GM23248 (cell line): ENCODE results near the gene AGTRAP. TPM values are rescaled to one million over a fixed set of nuclear protein-coding genes. Genes with fewer than 3 reads are reported as not detected.

Source experiments
- DNase-seq: peaks from one replicate; pipeline ENCODE4 v3.0.0-alpha.2; 2015
- H2AFZ ChIP-seq: fragments of 200-600 bp; sonication (generic); 2 replicates; pipeline ENCODE4 v1.6.1; 2016; ENCODE audit warnings: antibody characterized with exemption
- H3F3A ChIP-seq: fragments of 200-600 bp; sonication (generic); 2 replicates; pipeline ENCODE4 v1.6.1; 2016; ENCODE audit warnings: mild to moderate bottlenecking, antibody characterized with exemption, mixed run types; ENCODE audit not compliant: insufficient read depth
- H3K27ac ChIP-seq: fragments of 200-600 bp; sonication (generic); 2 replicates; pipeline ENCODE4 v1.5.1; 2016; ENCODE audit warnings: mild to moderate bottlenecking
- H3K27me3 ChIP-seq: fragments of 200-600 bp; sonication (generic); replicated peaks from 2 replicates; pipeline ENCODE4 v1.6.1; 2016; ENCODE audit warnings: mild to moderate bottlenecking; ENCODE audit not compliant: insufficient read depth
- H3K36me3 ChIP-seq: fragments of 200-600 bp; sonication (generic); 2 replicates; pipeline ENCODE4 v1.6.1; 2016; ENCODE audit warnings: low read depth, mild to moderate bottlenecking
- H3K4me1 ChIP-seq: fragments of 200-600 bp; sonication (generic); 2 replicates; pipeline ENCODE4 v1.6.1; 2016; ENCODE audit warnings: mild to moderate bottlenecking; ENCODE audit not compliant: insufficient read depth
- H3K4me2 ChIP-seq: fragments of 200-600 bp; sonication (generic); one replicate; pipeline ENCODE4 v1.6.1; 2016; ENCODE audit warnings: mild to moderate bottlenecking; ENCODE audit not compliant: unreplicated experiment
- H3K4me3 ChIP-seq: fragments of 200-600 bp; sonication (generic); 2 replicates; pipeline ENCODE4 v1.5.1; 2016; ENCODE audit warnings: mild to moderate bottlenecking
- H3K79me2 ChIP-seq: fragments of 200-600 bp; sonication (generic); 2 replicates; pipeline ENCODE4 v1.6.1; 2016; ENCODE audit warnings: mild to moderate bottlenecking; ENCODE audit not compliant: insufficient read depth
- H3K9ac ChIP-seq: fragments of 200-600 bp; sonication (generic); 2 replicates; pipeline ENCODE4 v1.6.1; 2016; ENCODE audit warnings: mild to moderate bottlenecking
- H3K9me2 ChIP-seq: fragments of 200-600 bp; sonication (generic); 2 replicates; pipeline ENCODE4 v1.6.1; 2016; ENCODE audit warnings: mixed run types, mild to moderate bottlenecking, moderate library complexity; ENCODE audit not compliant: insufficient read depth
- H3K9me3 ChIP-seq: fragments of 200-600 bp; sonication (generic); one replicate; pipeline ENCODE4 v1.6.1; 2017; ENCODE audit warnings: low read depth
- H4K20me1 ChIP-seq: fragments of 200-600 bp; sonication (generic); 2 replicates; pipeline ENCODE4 v1.6.0; 2016; ENCODE audit not compliant: insufficient read depth
- EZH2 ChIP-seq: fragments of 200-600 bp; sonication (generic); IDR thresholded peaks from 2 replicates; pipeline ENCODE4 v1.6.1; 2018; ENCODE audit warnings: antibody characterized with exemption, mild to moderate bottlenecking; ENCODE audit not compliant: insufficient read depth, poor library complexity, severe bottlenecking
- EZH2phosphoT487 ChIP-seq: fragments of 200-600 bp; sonication (generic); IDR thresholded peaks from 2 replicates; pipeline ENCODE4 v1.6.1; 2018; ENCODE audit warnings: antibody characterized with exemption, moderate library complexity, mild to moderate bottlenecking, low read depth; ENCODE audit not compliant: insufficient read depth
- WGBS, 2 experiments: methylation state at CpG; one replicate each; pipeline ENCODE4 v1.1.6; 2015 to 2017; ENCODE audit warnings: low lambda C conversion rate in 2 of 2, low coverage in 1 of 2; ENCODE audit errors: missing lambda C conversion rate in 2 of 2; 5-methylcytosine and 5-hydroxymethylcytosine counted together
- in situ Hi-C: fragments of 300-500 bp; cut with MboI; formaldehyde crosslinking; loops from 2 replicates; pipeline ENCODE4 v1.15.0; 2020
- polyA plus RNA-seq: library from polyadenylated mRNA; unstranded; fragments of >200 nt; fragmentation: Nextera tagmentation; extraction: Ambion mirVana; gene quantifications from 2 replicates; pipeline ENCODE4 v1.2.1, GENCODE V29; 2016
- total RNA-seq: library from RNA; depleted of rRNA; stranded (reverse); fragments of >200 nt; shearing (Covaris generic); gene quantifications from 2 replicates; pipeline ENCODE4 v1.2.3, GENCODE V29; 2014; rRNA removed

Gene AGTRAP
- total and polyA plus RNA-seq, 2 experiments from 2014 or later = 113 to 121 TPM

DNA sequence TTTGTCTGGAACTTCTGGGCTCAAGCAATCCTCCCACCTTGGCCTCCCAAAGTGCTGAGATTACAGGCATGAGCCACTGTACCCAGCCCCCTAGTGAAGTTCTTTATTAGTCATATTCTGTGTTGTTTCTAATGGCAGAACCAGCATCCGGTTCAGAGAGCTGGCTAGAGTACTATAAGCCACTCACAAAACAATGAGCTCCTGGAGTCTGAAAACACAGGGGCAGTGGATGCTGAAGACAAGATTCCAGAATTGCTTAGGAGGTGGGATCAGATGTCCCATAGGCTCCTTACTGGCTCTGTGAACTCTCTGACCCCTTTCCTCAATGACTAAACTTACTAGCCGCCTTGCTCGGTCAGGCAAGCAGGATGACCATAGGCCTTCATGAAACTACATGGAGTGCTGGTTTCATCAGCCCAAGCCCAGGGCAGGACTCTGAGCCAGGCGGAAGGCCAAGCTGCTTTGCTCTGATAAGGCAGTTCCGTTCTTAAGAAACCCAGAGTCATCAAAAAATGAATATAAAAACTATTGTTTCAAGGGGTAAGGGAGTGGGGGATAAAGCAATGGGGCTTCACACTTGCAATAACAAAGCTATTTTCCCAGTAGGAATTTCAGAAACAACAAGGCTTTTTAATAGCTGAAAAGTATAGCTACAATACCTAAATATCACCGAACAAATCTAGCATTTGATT, 61.7 kb downstream of the AGTRAP start:
- H4K20me1 ChIP-seq = no peaks in the 10 kb centered on the region
- 86% methylated on average over 6 of the region's 6 CpGs for WGBS, 2 experiments
- H3K27ac ChIP-seq = no peak overlapping the region
- no peak overlapping the region for H2AFZ ChIP-seq
- H3K4me3 ChIP-seq = no peak overlapping the region
- H3K36me3 ChIP-seq = peaks cover 5% of the 10 kb centered on the region; the same call in 1 of the 2 replicates
- H3K9me3 ChIP-seq = no peaks in the 10 kb centered on the region
- no peaks in the 10 kb centered on the region for H3K9me2 ChIP-seq
- DNase-seq = no peak
- no peak overlapping the region for H3K9ac ChIP-seq
- H3K27me3 ChIP-seq = no peaks in the 10 kb centered on the region
- H3K4me1 ChIP-seq = no peaks in the 10 kb centered on the region
- H3K4me2 ChIP-seq = no peak overlapping the region
- TF ChIP-seq EZH2phosphoT487 = no peak
- TF ChIP-seq EZH2 = no peak
- H3K79me2 ChIP-seq = peaks cover 6% of the 10 kb centered on the region; the same call in 1 of the 2 replicates
- peaks cover 7% of the 10 kb centered on the region; the same call in 1 of the 2 replicates for H3F3A ChIP-seq
- in situ Hi-C loops = no loop called here

DNA sequence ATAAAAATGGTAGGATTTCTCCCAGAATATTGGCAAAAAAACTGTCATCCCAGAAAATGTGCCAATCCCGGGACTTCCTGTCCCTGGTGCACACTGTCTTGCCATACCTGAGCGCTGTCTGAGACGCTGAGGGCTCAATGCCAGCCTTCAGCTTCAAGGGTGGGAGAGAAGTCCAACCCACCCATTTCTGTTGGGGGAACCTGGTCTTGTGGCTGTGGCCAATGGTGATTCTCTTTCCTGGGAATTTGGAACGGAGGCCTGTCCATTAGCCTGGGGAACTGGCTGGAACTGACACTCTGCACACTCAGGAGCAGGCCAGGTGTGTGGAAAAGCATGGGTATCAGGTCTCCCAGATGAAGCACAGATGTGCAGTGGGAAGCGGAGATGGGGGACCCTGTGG, 63.2 kb downstream of the AGTRAP start:
- Histone ChIP-seq H3K9me3 (no peaks in the 10 kb centered on the region), H4K20me1 (no peaks in the 10 kb centered on the region), H3K4me1 (peaks cover 6% of the 10 kb centered on the region), H3K4me3 (no peak overlapping the region), H3F3A (peaks cover 14% of the 10 kb centered on the region), H3K27ac (no peak overlapping the region), H3K36me3 (peaks cover 4% of the 10 kb centered on the region; the same call in 1 of the 2 replicates), H3K9ac (no peak overlapping the region), H3K9me2 (no peaks in the 10 kb centered on the region), H3K27me3 (no peaks in the 10 kb centered on the region), H3K79me2 (peaks cover 12% of the 10 kb centered on the region; the same call in 1 of the 2 replicates), H2AFZ (no peak overlapping the region), H3K4me2 (no peak overlapping the region)
- in situ Hi-C loops = no loop called here
- DNase-seq = no peak
- 95 to 97% methylated on average over 5 of the region's 5 CpGs for WGBS, 2 experiments
- TF ChIP-seq EZH2 (no peak), EZH2phosphoT487 (no peak)

DNA sequence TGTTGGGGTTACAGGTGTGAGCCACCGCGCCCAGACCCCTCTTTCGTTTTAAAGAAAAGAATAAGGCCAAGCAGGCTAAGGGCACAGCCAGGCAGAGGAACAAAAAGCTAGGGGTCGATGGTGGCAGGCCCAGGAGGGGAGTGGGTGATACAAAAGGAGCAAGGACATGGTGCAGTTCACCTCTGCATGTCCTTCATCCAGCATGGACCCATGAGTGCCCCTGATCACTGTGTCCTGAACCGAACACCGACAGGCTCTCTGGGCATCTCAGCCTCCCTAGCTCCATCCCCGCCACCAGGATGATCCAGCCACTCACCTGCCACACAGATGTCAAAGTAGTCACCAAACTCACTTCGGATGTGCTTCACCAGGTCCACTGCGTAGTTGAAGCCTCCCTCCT, 64.0 kb downstream of the AGTRAP start:
- H2AFZ ChIP-seq = no peak overlapping the region
- in situ Hi-C loops = no loop called here
- H3K27ac ChIP-seq = no peak overlapping the region
- peaks cover 14% of the 10 kb centered on the region for H3K4me1 ChIP-seq
- H3K27me3 ChIP-seq = no peaks in the 10 kb centered on the region
- H3F3A ChIP-seq = peaks cover 22% of the 10 kb centered on the region
- no peaks in the 10 kb centered on the region for H4K20me1 ChIP-seq
- H3K9me3 ChIP-seq = no peaks in the 10 kb centered on the region
- no peak overlapping the region for H3K4me3 ChIP-seq
- WGBS, 2 experiments = 86 to 91% methylated on average over 9 of the region's 9 CpGs
- no peak overlapping the region for H3K4me2 ChIP-seq
- TF ChIP-seq EZH2phosphoT487 = no peak
- no peak for TF ChIP-seq EZH2
- no peaks in the 10 kb centered on the region for H3K36me3 ChIP-seq
- H3K79me2 ChIP-seq = peaks cover 12% of the 10 kb centered on the region; the same call in 1 of the 2 replicates
- no peaks in the 10 kb centered on the region for H3K9me2 ChIP-seq
- no peak overlapping the region for H3K9ac ChIP-seq
- no peak for DNase-seq

DNA sequence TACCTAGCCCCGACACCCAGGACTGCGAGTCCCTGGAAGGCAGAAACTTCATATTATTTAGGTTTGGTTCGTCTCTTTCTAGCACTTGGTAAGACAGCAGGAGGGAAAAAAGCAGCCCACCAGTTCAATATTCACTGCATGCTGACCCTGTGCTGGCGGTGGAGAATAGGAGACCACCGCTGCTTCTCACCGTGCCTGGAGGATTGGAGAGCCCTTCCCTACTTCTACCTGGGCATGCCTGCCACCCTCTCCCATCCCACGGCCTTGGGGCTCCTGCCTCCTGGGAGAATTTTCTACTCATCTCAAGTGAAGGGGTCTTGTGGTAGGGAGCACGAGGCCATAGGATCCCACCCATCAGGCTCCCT, 64.4 kb downstream of the AGTRAP start:
- WGBS, 2 experiments = 92 to 94% methylated on average over 8 of the region's 8 CpGs
- no peak for TF ChIP-seq EZH2
- no peak for TF ChIP-seq EZH2phosphoT487
- no peak overlapping the region for H3K4me3 ChIP-seq
- H3K4me2 ChIP-seq = no peak overlapping the region
- H2AFZ ChIP-seq = no peak overlapping the region
- H3F3A ChIP-seq = peaks cover 26% of the 10 kb centered on the region
- no peaks in the 10 kb centered on the region for H4K20me1 ChIP-seq
- H3K9ac ChIP-seq = no peak overlapping the region
- DNase-seq = no peak
- in situ Hi-C loops = no loop called here
- no peaks in the 10 kb centered on the region for H3K9me3 ChIP-seq
- H3K27ac ChIP-seq = no peak overlapping the region
- peaks cover 16% of the 10 kb centered on the region for H3K4me1 ChIP-seq
- peaks cover 16% of the 10 kb centered on the region for H3K79me2 ChIP-seq
- H3K36me3 ChIP-seq = no peaks in the 10 kb centered on the region
- no peaks in the 10 kb centered on the region for H3K27me3 ChIP-seq
- H3K9me2 ChIP-seq = no peaks in the 10 kb centered on the region

Other genes with a start within 250 kb of the AGTRAP start
- gene FBXO2, start 81.7 kb upstream of the AGTRAP start, total RNA-seq = 1.1 and 3.7 TPM in 2 replicates
- 0.32 and 0.54 TPM in 2 replicates for gene FBXO2, start 81.7 kb upstream of the AGTRAP start, polyA plus RNA-seq
- 16.6 and 20.6 TPM in 2 replicates for gene FBXO44, start 81.3 kb upstream of the AGTRAP start, total RNA-seq
- gene FBXO44, start 81.3 kb upstream of the AGTRAP start, polyA plus RNA-seq = 17.8 and 19.4 TPM in 2 replicates
- 9.4 and 10.9 TPM in 2 replicates for gene FBXO6, start 71.9 kb upstream of the AGTRAP start, total RNA-seq
- 11.8 TPM in 2 replicates for gene FBXO6, start 71.9 kb upstream of the AGTRAP start, polyA plus RNA-seq
- gene MAD2L2, start 55.0 kb upstream of the AGTRAP start, total RNA-seq = 54.5 and 61.2 TPM in 2 replicates
- gene MAD2L2, start 55.0 kb upstream of the AGTRAP start, polyA plus RNA-seq = 67.8 and 70.6 TPM in 2 replicates
- 0.11 TPM in 1 of 2 replicates, not detected in the other for gene DRAXIN, start 44.4 kb upstream of the AGTRAP start, total RNA-seq
- gene DRAXIN, start 44.4 kb upstream of the AGTRAP start, polyA plus RNA-seq = 0.04 and 0.06 TPM in 2 replicates
- gene C1orf167, start 26.1 kb downstream of the AGTRAP start, total RNA-seq = not detected in 2 replicates
- gene C1orf167, start 26.1 kb downstream of the AGTRAP start, polyA plus RNA-seq = 0.43 TPM in 1 of 2 replicates, not detected in the other
- 6.6 and 16.1 TPM in 2 replicates for gene MTHFR, start 69.8 kb downstream of the AGTRAP start, total RNA-seq
- gene MTHFR, start 69.8 kb downstream of the AGTRAP start, polyA plus RNA-seq = 5.1 and 6.5 TPM in 2 replicates
- 4.3 and 5.4 TPM in 2 replicates for gene CLCN6, start 70.1 kb downstream of the AGTRAP start, total RNA-seq
- gene CLCN6, start 70.1 kb downstream of the AGTRAP start, polyA plus RNA-seq = 4.4 and 4.9 TPM in 2 replicates
- not detected in 2 replicates for gene NPPA, start 111.6 kb downstream of the AGTRAP start, total RNA-seq
- not detected in 2 replicates for gene NPPA, start 111.6 kb downstream of the AGTRAP start, polyA plus RNA-seq
- gene NPPB, start 122.8 kb downstream of the AGTRAP start, total RNA-seq = not detected in 2 replicates
- not detected in 2 replicates for gene NPPB, start 122.8 kb downstream of the AGTRAP start, polyA plus RNA-seq
- gene KIAA2013, start 190.3 kb downstream of the AGTRAP start, total RNA-seq = 100 and 116 TPM in 2 replicates
- 10.5 and 10.7 TPM in 2 replicates for gene KIAA2013, start 190.3 kb downstream of the AGTRAP start, polyA plus RNA-seq
- gene PLOD1, start 198.6 kb downstream of the AGTRAP start, total RNA-seq = 633 and 640 TPM in 2 replicates
- gene PLOD1, start 198.6 kb downstream of the AGTRAP start, polyA plus RNA-seq = 443 and 482 TPM in 2 replicates
- gene MFN2, start 244.3 kb downstream of the AGTRAP start, total RNA-seq = 57.9 and 59.8 TPM in 2 replicates
- 48.0 and 49.6 TPM in 2 replicates for gene MFN2, start 244.3 kb downstream of the AGTRAP start, polyA plus RNA-seq